GM18517 (cell line): Measurements from ENCODE around the gene KCTD11.

Experiments used
- ATAC-seq: cut with Tn5 transposase; IDR thresholded peaks from one replicate; pipeline ENCODE4 v1.9.1; 2021; ENCODE audit warnings: mild to moderate bottlenecking, moderate library complexity; ENCODE audit not compliant: unreplicated experiment

Gene KCTD11

DNA sequence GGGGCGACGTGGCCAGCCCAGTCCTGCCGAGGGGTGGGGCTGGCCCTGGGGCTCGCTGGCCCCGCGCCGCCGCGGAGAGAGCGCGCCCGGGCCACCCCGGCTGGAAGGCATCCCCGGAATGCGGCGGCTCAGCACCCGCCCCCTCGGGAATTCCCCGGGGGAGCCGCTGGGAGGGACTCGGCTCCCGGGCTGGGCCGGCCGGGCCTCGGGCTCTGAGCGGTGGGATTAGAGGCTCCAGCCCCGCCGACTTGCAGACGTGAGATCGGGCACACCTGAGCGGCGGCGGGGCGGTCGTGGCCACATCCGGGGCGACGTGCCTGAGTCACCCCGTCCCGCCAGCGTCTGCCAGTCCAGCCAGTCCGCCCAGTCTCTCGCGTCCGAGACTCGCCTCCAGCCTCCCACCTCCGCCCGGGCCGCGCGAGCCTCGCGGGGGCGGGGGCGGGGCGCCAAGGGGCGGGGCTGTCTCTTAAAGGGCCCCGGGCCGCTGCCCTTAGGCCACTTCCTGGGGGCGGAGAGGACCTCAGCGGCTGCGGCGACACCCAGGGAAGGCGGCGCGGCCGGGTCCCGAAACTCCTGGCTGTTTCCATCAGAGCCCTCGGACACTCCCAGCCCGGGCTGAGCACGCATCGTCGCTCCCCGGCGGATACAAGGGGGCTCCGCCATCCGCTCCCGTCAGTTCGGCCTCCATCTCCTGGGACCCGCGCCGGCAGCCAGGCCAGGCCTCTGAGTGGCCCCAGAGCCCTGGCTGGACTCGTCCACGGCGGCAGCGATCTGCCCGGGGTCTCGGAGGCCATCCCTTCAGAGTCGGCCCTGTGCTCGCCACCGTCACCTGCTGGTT is at the start of gene KCTD11:
Gene KCTD11 (plus strand): TSS at position 498 of the 838 bp plus-strand sequence.
- ATAC-seq = peak; percentile 63

DNA sequence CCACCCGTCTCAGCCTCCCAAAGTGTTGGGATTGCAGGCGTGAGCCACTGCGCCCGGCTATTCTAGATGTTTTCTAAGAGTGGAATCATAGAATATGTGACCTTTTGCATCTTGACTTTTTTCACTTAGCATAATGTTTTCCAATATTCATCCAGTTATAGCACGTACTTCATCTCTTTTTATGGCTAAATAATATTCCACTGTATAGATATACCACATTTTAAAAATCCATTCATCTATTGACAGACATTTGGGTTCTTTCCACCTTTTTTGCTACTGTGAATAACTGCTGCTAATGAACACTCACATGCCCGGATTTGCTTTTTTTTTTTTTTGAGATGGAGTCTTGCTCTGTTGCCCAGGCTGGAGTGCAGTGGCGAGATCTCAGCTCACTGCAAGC is 47.8 kb upstream of the KCTD11 start:
- no peak for ATAC-seq

DNA sequence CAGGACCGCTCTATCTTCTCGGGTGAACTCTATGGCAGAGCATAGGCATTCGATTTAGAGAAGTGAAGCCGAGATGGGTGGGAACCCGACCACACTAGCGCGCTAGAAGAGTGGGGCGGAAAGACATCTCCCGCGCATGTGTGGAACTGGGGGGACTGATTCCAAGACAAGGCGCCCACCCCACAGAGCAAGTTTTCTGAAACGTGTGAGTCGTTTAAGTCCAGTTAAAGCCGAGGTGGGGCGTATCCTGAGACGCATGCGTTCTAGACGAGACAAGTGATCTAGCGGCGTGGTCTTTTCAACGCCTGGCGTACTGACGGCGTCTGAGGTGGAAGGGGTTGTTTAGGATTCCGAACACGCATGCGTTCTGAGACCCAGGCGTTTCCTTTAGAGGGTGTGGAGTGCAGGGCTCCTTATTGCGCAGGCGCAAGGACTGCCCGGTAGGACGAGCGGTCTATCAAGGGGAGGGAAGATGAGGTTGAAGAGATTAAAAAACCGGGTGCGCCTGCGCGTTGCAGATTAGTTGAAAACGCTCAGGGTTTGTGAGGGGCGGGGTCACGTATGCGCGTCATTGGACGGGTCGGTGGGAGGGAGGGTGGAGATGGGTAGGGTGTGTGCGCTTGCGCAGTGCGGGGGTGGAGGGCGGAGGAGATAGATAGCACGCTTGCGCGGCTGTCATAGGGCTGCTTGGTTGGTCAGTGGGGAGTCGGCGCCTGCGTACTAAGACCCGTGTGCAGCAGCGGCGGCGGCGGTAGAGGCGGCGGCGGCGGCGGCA is 44.9 kb upstream of the KCTD11 start, which contains the start of gene EIF5A:
Gene EIF5A (plus strand): TSS at position 718 of the 775 bp plus-strand sequence. CDS start 2,008 bp downstream, outside the sequence.
- peak; percentile 67 for ATAC-seq

DNA sequence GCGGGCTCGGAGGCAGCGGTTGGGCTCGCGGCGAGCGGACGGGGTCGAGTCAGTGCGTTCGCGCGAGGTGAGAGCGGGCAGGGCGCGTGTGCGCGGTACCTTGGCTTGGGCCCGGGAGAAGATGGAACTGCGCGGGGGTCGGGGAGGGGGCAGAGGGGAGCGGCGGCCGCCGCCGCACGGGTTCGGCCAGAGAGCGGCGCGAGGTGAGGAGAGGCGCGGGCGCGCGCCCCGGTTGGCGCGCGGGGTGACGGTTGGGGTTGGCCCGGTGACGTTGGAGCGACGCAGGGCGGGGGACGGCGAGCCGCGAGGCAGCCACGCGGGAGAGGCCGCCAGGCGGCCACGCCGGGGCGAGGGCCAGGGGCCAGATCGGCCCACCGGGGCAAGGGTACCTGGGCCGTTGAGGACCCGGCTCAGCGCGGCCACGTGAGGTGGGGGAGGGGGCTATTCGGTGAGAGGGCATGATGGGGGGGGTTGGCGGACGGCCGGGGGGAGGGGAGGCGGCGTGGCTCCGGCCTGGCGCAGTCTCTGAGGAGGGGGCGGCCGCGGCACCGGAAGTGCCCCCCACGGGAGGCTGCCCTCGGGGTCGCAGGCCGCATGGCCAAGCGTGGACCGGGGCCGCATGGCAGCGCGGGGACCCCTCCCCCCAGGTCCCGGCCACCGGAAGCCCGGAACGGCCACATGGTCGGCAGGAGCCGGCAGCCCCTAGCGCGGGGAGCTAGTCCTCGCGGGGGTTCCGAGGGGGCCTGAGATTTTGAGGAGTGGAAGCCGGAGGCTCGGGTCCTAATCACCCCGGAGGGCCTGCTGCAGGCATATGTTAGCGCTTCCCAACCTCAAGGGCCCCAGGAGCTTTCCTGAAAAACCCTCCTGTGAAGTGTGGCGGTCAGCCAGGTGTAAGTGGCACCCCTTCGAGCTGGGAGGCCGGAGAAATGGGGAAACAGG is 44.0 kb upstream of the KCTD11 start:
- ATAC-seq = no peak

DNA sequence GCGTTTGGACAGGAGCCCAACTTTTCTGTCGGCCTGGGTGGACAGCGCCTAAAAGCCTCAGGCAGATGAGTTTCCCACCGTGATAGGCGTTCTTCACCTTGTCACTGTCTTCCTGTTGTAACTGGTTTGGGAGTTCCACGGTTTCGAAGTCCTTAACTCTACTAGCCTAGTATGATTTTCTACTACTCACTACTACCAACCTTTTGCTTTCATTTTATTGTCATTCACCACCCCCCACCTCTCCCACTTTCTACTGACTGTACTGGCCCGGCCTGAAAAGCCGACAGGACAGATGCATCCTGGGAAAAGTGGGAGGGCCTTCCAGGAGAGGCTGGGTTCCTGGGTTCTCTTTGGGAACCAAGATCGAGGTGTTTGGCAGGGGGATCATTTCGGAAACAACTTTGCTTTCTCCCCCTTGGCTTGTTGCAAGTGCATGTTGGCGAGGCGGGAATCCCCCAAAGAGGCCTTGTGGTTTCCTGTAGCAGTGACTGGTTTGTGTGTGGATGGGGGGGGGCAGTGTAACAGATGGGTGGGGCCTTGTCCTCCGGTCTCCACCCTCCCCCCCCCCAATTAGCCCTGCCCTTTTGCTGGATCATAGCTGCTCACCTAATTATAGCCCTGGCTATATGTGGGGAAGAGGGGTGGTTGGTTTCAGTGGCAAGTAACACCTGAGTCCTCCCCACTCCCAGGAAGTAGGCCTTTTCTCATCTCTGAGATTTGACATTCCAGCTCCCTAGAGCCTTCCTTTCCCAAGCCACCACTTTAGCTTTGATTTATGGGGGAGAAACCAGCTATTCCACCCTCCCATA is 43.1 kb upstream of the KCTD11 start:
- ATAC-seq = no peak

DNA sequence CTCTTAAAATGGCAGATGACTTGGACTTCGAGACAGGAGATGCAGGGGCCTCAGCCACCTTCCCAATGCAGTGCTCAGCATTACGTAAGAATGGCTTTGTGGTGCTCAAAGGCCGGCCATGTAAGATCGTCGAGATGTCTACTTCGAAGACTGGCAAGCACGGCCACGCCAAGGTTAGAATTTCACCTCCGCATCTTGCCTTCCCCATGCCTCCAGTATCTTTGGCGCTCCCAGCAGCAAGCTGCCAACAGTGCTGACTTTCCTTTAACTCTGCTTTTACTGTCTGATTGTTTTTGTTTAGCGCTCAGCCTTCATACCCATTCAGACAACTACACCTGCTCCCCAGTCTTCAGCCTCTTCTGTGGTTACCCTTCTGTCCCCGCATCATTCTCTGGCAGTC is 42.3 kb upstream of the KCTD11 start:
- no peak for ATAC-seq

DNA sequence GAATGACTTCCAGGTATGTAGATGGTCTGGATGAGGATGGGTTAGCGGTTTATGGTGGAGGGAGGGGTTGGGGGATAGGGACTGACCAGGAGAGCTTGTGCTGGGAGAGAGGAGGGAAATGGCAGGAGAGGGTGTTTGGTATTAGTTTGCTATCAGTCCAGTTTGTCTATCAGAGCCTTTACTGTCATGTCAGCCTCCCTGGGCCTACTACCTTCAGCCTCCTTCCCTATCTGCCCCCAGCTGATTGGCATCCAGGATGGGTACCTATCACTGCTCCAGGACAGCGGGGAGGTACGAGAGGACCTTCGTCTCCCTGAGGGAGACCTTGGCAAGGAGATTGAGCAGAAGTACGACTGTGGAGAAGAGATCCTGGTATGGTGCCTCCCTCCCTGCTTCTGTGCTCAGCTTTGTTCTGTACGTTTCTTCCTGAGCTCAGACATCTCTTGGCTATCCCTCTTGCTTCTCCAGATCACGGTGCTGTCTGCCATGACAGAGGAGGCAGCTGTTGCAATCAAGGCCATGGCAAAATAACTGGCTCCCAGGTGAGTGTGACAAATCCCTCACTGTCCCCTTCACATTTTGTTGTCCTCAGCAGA is 40.8 kb upstream of the KCTD11 start:
- no peak for ATAC-seq

DNA sequence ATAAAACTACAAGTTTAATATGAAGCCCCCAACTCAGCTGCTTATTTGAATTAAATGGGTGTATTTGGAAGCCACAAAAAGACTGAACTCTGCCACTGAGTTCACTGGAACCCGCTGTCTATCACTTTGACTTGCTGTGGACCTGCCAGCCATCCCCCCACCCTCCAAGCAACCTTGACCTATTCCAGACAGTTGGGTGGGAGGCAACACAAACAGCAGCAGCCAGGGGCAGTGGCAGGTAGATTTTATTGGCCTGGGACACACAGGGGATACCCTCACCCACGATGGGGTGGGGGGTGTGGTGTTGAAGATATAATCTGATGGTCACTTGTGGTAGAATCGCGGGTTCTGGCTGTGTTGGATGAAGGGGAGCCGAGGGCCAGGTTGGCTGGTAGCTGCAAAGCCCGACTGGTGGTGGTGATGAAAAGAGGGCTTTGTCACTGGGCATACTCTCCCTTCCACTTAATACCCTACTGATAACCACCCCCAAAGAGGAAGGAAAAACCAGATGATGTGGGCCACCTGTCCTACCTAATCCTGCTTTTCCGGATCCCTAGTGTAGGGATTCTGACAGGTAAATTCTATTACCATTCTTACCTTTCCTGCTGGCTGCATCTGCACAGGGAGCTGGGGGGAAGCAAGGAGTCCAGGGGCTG is 39.4 kb upstream of the KCTD11 start:
- no peak for ATAC-seq

DNA sequence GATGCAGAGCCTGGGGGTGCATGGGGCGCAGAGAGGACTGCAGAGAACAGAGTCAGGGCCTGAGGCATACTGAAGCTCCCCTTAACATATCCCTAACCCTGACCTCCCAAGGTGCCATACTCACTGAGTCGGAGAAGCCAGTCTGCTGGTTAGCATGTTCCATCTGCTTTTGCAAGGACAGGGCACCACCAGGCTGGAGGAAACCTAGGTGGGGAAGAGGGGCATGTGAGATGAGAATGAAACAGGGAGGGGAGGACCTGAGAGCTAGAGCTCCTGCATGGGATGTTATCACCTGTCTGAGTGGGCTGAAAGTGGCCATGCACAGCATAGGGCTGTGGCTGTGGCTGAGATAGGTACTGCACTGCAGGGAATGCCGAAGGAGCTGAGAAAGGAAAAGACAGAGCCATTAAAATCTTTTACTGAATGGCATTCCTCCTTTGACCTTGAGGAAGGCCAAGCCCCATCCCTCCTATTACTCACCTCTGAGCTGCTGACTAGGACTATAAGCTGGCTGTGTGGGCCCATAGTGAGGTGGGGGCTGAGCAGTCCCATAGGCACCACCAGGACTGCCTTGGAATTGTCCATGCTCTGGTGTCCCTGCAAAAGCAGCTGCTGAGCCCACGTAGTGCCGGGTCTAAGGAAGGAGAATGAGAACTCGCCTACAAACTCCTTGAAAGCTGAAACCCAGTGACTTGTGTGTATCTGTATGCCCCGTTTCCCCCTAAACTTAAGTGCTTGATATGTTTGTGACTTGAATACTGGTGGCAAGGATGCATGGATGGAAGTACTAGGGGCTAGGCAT is 38.7 kb upstream of the KCTD11 start:
- ATAC-seq = no peak

DNA sequence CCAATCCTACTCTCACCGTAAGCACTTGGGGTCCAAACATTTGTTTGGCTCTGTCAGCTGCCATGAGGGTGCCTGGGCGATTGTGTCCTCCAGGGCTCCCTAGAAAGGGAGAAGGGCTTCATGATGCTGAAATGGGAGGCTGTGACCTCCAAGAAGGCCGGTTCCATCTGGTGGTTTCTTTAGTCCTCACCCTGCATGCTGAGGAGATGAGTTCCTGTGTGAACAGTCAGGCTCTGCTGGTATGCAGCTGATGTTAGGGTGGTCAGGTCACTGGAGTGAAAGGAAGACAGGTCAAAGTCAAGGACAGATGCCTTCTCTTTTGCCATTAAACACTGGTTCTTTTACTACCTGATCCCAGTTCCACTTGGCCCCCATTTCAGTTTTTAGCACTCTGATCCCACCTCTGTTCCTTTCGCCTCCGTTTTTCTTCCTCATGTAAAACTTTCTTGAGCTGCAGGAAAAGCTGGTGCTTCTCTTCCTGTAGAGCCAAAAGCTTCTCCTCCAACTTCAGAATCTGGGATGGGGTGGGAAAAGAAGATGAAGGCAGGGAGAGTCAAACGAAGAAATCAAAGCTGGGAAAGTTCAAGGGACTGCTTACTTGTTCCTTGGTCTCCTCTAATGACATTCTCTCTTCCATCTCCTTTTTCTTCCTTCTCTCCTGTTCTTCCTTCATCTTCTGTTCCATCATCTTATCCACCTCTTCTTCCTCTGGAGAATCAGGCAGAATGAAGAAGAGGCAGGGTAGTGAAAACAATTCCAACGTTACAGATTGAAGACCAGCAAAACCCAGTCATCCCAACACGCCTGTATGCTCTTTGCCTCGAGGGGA is 37.9 kb upstream of the KCTD11 start:
- no peak for ATAC-seq

DNA sequence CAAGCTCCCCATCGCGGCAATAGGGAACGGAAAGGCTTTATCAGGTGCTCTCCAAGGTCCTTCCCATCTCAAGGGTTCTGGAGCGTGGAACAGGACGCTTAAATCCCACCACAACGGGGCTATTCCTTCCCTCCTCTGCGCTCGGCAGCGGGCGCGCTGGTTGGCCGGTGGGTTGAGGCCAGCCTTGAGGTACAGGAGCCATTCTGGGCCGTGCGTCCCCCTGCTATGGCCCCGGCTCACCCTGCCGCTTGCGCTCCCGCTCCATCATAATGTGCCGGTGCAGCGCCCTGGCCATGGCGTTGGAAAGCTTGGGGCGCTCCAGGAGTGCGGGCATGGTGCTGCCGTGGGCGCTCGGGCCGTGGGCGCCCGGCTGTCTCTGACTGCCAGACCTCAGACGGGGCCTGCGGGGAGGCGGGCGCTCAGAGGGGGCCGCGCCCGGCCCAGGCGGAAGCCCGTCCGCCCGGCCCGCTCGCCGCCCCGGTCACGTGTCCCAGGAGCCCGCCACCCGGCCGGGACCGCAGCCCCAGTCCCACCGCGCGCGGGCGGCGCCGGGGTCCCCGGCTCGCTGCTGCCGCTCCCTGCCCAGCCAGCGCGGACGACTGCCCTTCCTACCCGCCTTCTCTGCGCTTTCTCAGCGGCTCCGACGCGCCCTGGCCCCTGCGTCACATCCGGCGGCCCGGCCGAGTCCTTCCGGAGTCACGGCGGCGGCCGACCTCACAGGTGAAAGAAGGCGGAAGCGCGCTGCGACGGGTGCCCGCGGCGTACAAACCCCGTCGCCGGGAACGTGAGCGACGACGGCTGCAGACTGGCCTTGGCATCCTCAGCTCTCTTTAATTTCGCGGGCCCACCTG is 37.0 kb upstream of the KCTD11 start, which contains the start of gene GPS2:
Gene GPS2 (minus strand): TSS at position 642 of the 851 bp plus-strand sequence. CDS start 308 bp downstream, at position 334.
- peak; percentile 61 for ATAC-seq

DNA sequence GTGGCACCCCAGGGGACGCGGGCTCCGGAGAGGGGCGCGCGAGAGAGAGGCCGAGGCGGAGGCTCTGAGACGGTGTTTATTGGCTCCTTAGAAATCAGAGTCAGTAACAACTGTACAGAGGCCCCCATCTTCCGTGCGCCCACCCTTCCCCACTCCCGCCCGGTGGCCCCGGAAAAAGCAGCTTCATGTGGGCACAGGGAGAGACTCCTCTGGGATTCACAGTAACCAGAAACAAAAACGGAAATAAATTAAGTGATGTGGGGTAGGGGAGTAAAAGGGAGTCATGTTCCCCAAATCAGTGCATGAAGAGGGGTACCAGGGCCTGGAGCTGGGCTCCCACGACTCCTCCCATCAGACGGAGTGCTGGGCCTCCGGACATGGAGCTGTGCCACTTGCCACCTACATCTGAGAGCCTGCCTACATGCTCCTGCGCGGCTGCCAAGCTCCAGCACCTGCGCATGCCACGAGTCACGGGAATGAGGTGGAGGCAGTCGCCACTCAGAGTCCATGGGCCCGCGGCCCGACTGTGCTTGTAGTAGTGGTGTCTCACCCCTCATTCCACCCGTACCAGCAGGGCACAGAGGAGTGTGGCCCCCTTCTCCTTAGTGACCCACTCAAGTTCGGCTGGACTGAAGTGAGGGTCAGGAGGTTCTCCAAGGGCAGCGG is 36.3 kb upstream of the KCTD11 start:
- ATAC-seq = no peak

DNA sequence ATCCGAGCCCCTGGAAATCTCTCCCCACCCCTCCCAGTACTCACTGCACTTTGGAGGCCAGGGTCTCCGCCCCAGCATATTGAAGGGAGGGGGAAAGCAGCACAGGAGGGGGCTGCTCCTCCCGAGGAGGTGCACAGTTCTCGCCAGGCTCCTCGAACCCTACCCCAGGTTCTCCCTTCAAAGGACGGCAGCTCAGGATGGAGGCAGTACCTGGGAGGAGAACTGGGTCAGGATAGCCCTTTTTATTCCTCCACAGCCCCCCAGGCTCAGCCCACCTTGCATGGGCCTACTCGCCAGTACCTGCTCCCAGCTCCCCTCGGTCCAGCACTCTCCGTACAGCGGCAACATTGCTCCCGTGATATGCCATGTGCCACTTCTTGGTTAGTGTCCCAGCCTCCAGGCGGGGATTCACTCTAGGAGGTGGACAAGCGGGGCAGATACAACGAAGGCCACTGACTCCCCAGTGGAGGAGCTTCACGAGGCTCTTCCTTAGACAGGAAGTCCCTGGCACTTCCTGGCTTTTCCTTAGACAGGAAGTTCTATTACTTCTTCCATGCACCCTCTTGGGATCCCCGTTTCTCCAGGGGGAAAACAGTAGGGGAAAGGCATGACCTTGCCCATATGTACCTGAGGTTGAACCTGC is 34.7 kb upstream of the KCTD11 start:
- no peak for ATAC-seq

DNA sequence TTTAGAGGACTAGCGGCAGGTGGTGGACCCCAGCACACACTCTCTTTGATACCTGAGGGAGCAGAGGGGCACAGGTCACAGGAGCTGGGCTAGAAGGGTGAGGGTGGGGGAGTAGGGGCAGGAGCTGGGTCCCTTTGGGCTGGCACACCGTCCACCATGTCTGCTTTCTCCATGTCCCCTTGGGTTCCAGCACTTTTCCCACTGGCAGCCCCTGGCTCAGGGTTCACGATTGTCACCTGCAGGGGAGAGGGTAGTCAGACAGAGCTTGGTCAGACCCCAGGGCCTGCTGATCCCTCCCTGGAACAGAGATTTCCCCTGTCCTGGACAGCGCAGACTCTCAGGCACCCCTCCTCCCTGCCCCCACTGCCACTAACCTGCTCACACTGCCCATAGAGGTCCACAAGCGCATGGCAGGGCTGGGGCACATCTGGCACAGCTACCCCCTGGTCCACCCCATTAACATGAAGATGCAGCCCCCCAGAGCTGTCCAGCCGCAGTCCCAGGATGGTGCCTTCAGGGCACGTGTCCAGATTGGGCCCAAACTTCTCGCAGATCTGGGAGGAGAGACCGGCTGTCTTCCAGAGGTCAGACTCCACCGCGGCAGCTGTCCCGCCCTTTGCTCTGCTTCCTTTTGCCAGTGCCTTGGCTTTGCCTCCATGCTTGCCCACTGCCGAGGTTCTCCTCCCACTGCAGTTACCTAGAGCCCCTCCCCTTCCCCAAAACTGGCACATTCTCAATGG is 33.7 kb upstream of the KCTD11 start:
- ATAC-seq = no peak

DNA sequence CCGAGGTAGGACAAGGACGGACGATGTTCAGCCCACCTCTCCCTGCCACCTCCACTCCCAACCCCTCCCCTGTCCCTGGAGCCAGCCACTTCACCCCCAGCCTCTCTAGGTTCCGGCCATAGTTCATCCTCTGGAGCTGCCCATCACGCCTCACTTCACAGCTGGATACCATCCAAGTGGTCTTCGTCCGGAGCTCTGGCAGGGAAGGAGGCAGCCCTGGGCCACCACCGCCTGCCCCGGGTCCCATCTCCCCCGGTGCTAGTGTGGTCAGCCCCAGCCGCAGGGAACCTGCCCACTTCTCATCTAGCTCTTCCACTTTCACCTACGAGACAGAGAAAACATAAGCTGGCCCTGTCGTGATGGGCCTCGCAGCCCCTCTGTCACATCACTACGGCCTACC is 30.5 kb upstream of the KCTD11 start:
- no peak for ATAC-seq
